Left renal pelvis (tissue), 4 donors: ENCODE measurements around the gene ZNF789. TPM values are rescaled to one million over a fixed set of nuclear protein-coding genes. Genes with fewer than 3 reads are reported as not detected.
"Not testable (repeated sequence)": the region's sequence is repeated elsewhere in the genome, so short reads cannot be mapped to it uniquely, and the experiment has no call there.

ENCODE experiments used
- DNase-seq, 4 donors: peaks; one replicate each; pipeline ENCODE4 v3.0.0-alpha.2; 2013; ENCODE audit warnings: low read depth in 4 of 4, low spot score in 3 of 4
- polyA plus RNA-seq, 4 donors: library from polyadenylated mRNA; unstranded; fragments of 120-200 nt; gene quantifications; one replicate each; pipeline ENCODE4 v1.2.1, GENCODE V29; 2013; ENCODE audit not compliant: insufficient read length in 4 of 4

Gene ZNF789
- polyA plus RNA-seq, result 10 to 100 TPM; 20.2 to 55.7 (median 27.9) TPM

DNA sequence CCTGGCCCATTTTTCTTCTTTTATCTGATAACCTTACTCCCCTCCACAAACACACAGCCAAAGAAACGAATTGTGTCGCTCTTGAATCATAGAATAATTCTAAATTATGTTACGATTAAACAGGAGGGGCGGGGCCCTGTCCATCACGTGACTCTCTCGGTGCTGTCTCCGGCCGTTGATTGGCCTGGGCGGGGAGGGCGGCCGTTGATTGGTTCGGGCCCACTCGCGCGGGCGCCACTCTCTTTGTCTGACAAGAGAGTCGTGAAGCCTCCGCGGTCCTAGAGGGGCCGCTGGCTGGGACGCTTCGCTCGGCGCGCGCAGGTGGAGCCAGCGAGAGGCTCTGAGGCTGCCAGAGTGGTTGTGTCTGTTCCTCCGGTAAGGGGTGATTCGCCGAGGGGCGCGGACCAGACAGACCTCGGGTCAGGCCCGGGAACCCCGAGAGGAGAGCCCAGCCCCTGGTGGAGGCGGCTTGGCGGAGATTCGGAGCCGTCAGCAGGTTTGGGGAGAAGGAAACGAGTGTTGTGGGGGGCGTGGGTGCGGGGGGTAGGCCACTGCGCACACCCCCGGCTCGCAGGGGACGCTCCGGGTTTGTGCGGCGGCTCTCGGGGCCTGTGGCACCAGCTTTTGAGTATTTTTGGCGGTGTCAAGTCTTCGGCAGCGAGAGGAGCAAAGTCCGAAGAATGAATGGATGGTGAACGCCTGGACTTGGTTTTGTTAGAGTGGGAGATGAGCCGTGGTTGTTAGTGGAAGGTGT is at the start of gene ZNF789:
Gene ZNF789, plus strand, starts transcription at position 330 of the 754 bp plus-strand sequence. CDS start 3,567 bp downstream, outside the sequence.
- peak; percentile 81 to 92 (median 88) for DNase-seq

DNA sequence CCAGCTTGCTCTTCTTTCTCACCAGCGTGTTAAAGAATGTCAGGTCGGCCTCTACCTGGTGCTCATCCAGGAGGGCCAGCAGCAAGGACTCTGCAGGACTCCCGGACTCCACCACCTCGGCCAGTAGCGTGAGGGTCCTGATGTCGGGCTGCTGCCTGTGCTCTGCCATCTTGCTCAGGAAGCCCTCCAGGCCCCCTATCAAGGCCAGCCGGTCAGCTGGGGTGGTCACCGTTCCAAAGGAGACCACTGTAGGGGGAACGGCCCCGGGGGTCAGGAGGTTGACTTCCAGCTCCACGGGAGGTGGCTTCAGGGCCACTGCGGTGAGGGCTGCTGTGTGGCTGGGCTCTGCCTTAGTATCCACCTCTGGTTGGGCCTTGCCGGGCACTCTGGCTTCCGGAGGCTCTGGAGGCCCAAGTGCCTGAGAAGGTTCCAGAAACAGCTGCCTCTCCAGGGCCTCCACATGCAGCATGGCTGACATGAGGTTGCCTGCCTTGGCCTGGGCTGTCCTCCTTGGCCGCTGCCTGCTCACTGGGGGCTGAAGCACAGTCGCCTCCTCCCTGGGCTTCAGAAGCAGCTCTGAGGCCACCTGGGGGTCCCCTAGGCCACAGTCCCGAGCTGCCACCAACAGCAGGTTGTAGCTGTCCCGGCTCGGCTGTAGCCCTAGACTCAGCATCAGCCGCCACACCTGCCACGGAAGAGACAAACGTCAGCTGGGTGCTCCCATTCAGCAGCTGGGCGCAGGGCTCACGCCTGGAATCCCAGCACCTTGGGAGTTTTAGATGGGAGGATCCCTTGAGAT is 47.6 kb upstream of the ZNF789 start:
- no peak for DNase-seq

GRCh38 chr7:99428972-99429566 is 43.6 kb upstream of the ZNF789 start:
- DNase-seq, result no peak

DNA sequence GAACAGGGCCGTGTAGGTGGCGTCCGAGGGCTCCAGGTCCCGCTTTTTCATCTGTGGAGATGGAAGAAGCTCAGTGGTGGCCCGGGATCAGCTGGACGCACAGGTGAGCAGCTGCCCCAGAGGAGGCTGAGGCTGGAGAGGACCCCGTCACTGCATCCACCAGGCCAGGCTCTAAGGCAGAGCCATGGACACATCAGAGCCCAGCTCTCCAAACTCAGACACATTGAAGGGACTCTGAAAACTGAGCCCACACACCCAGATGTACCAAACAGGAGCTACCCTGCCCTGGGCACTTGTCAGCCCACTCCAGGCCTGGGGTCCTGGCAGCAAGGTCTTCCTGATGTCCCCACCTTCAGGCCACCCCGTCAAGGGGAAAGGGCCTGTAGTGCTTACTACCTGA is 42.9 kb upstream of the ZNF789 start:
- no peak for DNase-seq

DNA sequence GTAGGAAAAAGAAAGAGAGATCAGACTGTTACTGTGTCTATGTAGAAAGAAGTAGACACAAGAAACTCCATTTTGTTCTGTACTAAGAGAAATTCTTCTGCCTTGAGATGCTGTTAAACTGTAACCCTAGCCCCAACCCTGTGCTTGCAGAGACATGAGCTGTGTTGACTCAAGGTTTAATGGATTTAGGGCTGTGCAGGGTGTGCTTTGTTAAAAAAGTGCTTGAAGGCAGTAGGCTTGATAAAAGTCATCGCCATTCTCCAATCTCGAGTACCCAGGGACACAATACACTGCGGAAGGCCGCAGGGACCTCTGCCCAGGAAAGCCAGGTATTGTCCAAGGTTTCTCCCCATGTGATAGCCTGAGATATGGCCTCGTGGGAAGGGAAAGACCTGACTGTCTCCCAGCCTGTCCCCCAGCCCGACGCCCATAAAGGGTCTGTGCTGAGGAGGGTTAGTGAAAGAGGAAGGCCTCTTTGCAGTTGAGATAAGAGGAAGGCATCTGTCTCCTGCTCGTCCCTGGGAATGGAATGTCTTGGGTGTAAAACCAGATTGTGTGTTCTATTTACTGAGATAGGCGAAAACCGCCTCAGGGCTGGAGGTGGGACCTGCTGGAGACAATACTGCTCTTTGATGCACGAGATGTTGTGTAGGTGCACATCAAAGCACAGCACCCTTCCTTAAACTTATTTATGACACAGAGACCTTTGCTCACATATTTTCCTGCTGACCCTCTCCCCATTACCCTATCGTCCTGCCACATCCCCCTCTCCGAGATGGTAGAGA is 40.7 kb upstream of the ZNF789 start:
- not testable (repeated sequence) for DNase-seq

GRCh38 chr7:99433158-99433557 is 39.5 kb upstream of the ZNF789 start:
- no peak for DNase-seq

- no peak for DNase-seq
These were observed 34.6 kb upstream of the ZNF789 start for GRCh38 chr7:99437946-99438572.

DNA sequence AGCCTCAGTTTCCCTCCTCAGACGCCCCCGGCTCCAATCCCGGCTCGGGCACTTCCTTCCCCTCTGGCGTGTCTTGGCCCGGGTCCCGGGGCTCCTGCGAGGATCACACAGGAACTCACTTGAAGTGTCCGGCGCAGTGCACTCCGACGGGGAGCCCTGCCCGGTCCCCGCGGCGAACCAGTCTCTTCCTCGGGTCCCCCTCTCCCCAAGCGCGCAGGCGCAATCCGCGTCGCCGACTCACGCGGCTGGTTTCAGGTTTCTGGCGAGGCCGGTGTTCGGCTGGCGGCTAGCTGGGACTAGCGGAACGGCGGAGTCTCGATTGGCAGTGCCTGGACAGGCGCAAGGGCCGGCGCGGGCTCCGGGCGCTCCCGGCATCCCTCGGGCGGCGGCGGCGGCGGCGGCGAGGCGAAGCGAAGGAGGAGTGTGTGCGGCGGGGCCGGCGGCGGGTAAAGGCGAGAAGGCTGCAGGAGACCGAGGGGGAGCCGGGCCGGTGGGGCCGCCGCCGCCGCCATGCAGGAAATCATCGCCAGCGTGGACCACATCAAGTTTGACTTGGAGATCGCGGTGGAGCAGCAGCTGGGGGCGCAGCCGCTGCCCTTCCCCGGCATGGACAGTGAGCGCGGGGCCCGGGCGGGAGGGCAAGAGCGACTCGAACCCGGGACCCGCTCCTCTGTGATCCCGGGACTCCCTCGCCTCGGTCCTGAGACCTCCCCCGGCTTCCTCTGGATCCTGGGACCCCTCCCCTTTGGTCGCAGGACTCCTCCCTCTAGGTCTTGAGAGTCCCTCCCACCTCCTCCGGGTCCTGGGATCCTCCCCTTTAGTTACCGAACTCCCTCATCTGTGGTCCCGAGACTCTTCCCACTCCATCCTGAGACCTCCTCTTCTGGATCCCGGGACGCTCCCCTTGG is 33.9 kb upstream of the ZNF789 start, which contains the start of the genes CPSF4 and PTCD1:
Gene CPSF4, plus strand, starts transcription at position 371 of the 908 bp plus-strand sequence. Its CDS starts 140 bp downstream, at position 511.
Gene PTCD1, minus strand, starts transcription at position 226 of the 908 bp plus-strand sequence. CDS start 3,556 bp downstream, outside the sequence.
- DNase-seq, result peak; percentile 80 to 91 (median 85)

- DNase-seq, result no peak
These were observed 32.5 kb upstream of the ZNF789 start for GRCh38 chr7:99440195-99440594.

DNA sequence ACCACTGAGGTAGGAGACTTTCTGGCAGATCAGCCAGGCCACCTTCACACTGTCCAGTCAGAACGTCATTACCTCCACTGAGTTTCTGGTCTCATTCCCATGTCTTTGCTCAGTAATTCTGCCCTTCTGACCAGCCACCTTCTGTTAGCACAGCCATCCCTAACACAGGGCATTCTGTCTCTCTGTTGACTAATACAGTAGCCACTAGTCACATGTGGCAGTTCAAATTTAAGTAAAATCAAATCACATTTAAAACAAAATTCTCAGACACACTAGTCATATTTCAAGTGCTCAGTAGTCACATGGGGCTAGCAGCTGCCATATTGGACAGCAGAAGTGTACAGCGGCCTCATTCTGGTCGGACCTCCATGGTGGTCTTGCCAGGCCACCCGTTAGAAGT is 26.6 kb upstream of the ZNF789 start:
- DNase-seq, result no peak

DNA sequence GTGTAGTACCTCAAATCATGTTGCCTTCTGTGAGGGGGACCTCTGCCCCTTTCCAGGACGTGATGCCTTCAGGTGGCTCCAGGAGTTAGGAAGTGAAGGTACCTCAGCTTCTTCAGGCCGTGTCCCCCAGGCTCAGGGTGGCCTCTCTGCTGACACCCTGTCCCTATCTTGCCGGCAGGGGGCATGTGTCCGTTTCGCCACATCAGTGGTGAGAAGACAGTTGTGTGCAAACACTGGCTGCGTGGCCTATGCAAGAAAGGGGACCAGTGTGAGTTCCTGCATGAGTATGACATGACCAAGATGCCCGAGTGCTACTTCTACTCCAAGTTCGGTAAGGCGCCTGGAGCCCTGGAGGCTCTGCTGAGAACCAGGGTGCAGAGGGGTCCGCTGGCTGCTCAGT is 24.7 kb upstream of the ZNF789 start:
- DNase-seq, result no peak

GRCh38 chr7:99448855-99449254 is 23.8 kb upstream of the ZNF789 start:
- no peak for DNase-seq

GRCh38 chr7:99449326-99449725 is 23.4 kb upstream of the ZNF789 start:
- DNase-seq, result no peak

- DNase-seq, result no peak
These were observed 20.8 kb upstream of the ZNF789 start for GRCh38 chr7:99451936-99452335.

DNA sequence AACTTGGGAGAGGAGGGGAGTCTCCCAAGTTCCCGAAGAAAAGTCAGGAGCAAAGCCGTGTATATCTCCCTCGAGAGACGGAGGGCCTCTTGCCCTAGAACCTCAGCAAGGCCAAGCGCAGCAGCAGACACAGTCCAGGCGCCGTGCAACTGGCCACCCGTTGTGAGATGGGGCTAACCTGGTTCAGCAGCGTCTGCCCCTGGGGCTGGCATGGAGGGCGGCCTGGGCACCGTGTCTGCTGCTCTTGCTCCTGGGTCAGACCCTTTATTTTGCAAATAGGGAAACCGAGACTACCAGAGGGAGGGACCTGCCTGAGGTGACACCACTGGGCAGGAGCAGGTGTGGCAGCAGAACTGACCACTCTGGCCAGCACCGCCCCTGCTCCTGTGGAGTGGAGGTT is 20.1 kb upstream of the ZNF789 start:
- no peak for DNase-seq

GRCh38 chr7:99453105-99453504 is 19.6 kb upstream of the ZNF789 start:
- no peak for DNase-seq

GRCh38 chr7:99455874-99456273 is 16.8 kb upstream of the ZNF789 start:
- no peak for DNase-seq

DNA sequence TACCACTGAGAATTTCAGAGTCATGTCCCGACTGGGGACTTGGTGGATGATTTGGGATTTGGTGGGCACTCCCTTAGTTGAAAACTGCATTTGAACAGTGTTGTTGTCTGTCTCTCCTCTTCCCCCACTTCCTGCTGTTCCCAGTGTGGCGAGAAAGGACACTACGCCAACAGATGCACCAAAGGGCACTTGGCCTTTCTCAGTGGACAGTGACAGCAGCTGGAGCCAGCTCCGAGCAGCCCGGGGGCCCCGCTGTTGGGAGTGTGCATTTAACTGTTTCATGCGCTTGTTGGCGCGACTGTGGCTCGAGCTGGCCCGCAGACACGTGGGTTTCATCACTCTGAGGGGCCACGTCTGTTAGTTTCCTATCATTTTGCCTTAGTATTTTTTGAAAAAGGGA is 16.4 kb upstream of the ZNF789 start:
- DNase-seq, result no peak
